Measurements from ENCODE around the gene APOA4. TPM values are rescaled to one million over a fixed set of nuclear protein-coding genes. Genes with fewer than 3 reads are reported as not detected.

Gene APOA4
- total and polyA plus RNA-seq, 2 experiments from 2014 or later = not detected

DNA sequence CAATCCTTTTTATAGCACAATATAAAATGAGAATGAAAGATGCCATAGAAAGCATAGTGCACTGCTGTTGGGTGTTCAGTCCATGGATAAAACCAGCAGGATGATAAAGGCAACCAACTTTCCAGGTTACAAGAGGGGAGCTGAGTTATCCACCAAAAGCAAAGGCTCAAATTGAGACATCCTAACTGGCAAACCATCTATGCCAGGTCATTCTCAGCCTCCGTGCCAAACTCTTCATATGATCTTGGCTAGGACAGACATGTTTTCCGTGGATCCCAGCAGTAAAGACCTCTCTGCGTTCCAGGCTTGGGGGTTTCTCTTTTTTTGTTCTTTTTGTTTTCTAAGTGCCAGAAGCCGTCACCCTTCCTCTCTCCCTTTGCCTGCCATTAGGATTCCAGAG lies 21.6 kb upstream of the APOA4 start:
- Histone ChIP-seq H3F3A (replicated peaks; ENCODE audit: low read depth) (no peaks in the 10 kb centered on the region), H3K27ac (ENCODE audit: low read depth) (no peak overlapping the region), H3K79me2 (replicated peaks; ENCODE audit: insufficient read depth) (no peaks in the 10 kb centered on the region), H2AFZ (no peak overlapping the region), H3K4me1 (ENCODE audit: insufficient read depth) (no peaks in the 10 kb centered on the region), H3K36me3 (ENCODE audit: insufficient read depth) (no peaks in the 10 kb centered on the region; the same call in 1 of the 2 replicates), H3K9me2 (ENCODE audit: insufficient read depth) (no peaks in the 10 kb centered on the region), H4K20me1 (replicated peaks; ENCODE audit: insufficient read depth) (no peaks in the 10 kb centered on the region), H3K27me3 (ENCODE audit: insufficient read depth) (no peaks in the 10 kb centered on the region), H3K4me2 (no peak overlapping the region), H3K4me3 (no peak overlapping the region)
- ATAC-seq (no peak), DNase-seq (ENCODE audit: low spot score) (no peak)
- H3K27ac Mint-ChIP-seq = no peak overlapping the region
- TF ChIP-seq JUNB (IDR thresholded peaks at IDR 0.05; ENCODE audit: unreplicated experiment) = no peak
- TF ChIP-seq ZNF114 (CRISPR knock-in tag; IDR thresholded peaks at IDR 0.05) = no peak
- TF ChIP-seq CREB1 (CRISPR knock-in tag; IDR thresholded peaks at IDR 0.05; ENCODE audit: low read depth) = no peak
- TF ChIP-seq STAT1 (IDR thresholded peaks at IDR 0.05; ENCODE audit: unreplicated experiment) = no peak
- TF ChIP-seq NANOG (IDR thresholded peaks at IDR 0.05; ENCODE audit: borderline replicate concordance) = no peak
- no peak for TF ChIP-seq EZH2 (IDR thresholded peaks at IDR 0.05; ENCODE audit: low read depth, unreplicated experiment)
- TF ChIP-seq, protein P1, sequence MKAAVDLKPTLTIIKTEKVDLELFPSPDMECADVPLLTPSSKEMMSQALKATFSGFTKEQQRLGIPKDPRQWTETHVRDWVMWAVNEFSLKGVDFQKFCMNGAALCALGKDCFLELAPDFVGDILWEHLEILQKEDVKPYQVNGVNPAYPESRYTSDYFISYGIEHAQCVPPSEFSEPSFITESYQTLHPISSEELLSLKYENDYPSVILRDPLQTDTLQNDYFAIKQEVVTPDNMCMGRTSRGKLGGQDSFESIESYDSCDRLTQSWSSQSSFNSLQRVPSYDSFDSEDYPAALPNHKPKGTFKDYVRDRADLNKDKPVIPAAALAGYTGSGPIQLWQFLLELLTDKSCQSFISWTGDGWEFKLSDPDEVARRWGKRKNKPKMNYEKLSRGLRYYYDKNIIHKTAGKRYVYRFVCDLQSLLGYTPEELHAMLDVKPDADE (IDR thresholded peaks at IDR 0.05) = no peak
- TF ChIP-seq POLR2AphosphoS5 (IDR thresholded peaks at IDR 0.05; ENCODE audit: low read depth) = no peak
- TF ChIP-seq, protein P2, sequence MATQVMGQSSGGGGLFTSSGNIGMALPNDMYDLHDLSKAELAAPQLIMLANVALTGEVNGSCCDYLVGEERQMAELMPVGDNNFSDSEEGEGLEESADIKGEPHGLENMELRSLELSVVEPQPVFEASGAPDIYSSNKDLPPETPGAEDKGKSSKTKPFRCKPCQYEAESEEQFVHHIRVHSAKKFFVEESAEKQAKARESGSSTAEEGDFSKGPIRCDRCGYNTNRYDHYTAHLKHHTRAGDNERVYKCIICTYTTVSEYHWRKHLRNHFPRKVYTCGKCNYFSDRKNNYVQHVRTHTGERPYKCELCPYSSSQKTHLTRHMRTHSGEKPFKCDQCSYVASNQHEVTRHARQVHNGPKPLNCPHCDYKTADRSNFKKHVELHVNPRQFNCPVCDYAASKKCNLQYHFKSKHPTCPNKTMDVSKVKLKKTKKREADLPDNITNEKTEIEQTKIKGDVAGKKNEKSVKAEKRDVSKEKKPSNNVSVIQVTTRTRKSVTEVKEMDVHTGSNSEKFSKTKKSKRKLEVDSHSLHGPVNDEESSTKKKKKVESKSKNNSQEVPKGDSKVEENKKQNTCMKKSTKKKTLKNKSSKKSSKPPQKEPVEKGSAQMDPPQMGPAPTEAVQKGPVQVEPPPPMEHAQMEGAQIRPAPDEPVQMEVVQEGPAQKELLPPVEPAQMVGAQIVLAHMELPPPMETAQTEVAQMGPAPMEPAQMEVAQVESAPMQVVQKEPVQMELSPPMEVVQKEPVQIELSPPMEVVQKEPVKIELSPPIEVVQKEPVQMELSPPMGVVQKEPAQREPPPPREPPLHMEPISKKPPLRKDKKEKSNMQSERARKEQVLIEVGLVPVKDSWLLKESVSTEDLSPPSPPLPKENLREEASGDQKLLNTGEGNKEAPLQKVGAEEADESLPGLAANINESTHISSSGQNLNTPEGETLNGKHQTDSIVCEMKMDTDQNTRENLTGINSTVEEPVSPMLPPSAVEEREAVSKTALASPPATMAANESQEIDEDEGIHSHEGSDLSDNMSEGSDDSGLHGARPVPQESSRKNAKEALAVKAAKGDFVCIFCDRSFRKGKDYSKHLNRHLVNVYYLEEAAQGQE (IDR thresholded peaks at IDR 0.05; ENCODE audit: unreplicated experiment) = no peak
- TF ChIP-seq ZNF462 (CRISPR knock-in tag; IDR thresholded peaks at IDR 0.05) = no peak
- TF ChIP-seq CTCF (conservative IDR thresholded peaks at IDR 0.05; ENCODE audit: low read depth in 2 of 2) = no peak
- TF ChIP-seq EZH2phosphoT487 (IDR thresholded peaks at IDR 0.05; ENCODE audit: unreplicated experiment) = no peak
- no peak for TF ChIP-seq ZNF331 (CRISPR knock-in tag; IDR thresholded peaks at IDR 0.05; ENCODE audit: low read depth)
- peaks cover 30% of the 10 kb centered on the region for H3K36me3 Mint-ChIP-seq (ENCODE audit: low read depth)
- peaks cover 6% of the 10 kb centered on the region for H3K27me3 Mint-ChIP-seq (ENCODE audit: insufficient read depth, low read depth, poor library complexity)
- H3K4me1 Mint-ChIP-seq = peaks cover 7% of the 10 kb centered on the region
- H3K9me3 Mint-ChIP-seq = no peaks in the 10 kb centered on the region
- H3K4me3 Mint-ChIP-seq = no peak overlapping the region
